OCI-LY1 (cell line): Measurements from ENCODE around the gene SPRN.

ENCODE experiments used
- EZH2 ChIP-seq: fragments of 200-600 bp; sonication (generic), shearing (Covaris generic); IDR thresholded peaks from 2 replicates; pipeline ENCODE4 v1.8.0; 2017; ENCODE audit warnings: borderline replicate concordance, mixed run types, mild to moderate bottlenecking, antibody characterized with exemption, low read length, moderate library complexity, mixed read lengths
- TF ChIP-seq, protein P1 (sequence below): fragments of 200-600 bp; sonication (generic), shearing (Covaris generic); IDR thresholded peaks from 2 replicates; pipeline ENCODE4 v1.5.1; 2017; ENCODE audit warnings: mild to moderate bottlenecking, antibody characterized with exemption, low read length, moderate library complexity, mixed read lengths

DNA sequence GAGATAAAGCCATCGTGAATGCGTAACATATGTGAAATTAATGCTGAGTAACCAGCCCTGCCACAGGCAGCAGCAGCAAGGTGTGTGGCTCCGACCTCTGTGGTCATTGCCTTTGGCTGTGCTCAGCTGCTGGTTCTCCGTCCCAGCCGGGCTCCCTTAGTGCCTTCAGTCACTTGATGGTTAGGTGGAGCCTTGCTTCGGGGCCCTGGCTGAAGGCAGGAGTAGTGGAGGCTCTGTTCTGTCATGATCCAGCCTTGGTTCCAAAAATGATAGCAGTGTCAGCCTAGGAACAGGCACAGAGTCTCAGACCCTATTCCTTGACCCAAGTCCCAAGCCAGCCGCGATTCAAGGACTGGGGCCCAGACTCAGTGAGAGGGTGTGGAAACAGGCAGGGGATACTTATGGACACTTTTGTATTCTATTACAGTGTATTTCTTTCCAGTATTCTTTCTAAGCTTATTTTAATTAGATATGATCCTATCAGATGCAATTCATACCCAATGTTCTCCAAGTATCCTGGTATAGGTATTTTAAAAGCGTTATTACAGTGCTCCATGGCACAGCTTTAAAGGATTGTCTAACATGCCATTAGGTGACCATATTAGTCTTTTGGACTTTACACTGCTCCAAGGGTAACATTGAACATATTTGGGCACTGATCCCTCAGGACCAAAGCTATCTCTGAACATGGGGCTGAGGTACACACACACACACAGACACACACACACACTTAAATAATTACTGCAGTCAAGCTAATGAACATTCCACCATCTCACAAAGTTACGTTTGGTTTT, 38.3 kb upstream of the SPRN start:
- TF ChIP-seq, protein P1, sequence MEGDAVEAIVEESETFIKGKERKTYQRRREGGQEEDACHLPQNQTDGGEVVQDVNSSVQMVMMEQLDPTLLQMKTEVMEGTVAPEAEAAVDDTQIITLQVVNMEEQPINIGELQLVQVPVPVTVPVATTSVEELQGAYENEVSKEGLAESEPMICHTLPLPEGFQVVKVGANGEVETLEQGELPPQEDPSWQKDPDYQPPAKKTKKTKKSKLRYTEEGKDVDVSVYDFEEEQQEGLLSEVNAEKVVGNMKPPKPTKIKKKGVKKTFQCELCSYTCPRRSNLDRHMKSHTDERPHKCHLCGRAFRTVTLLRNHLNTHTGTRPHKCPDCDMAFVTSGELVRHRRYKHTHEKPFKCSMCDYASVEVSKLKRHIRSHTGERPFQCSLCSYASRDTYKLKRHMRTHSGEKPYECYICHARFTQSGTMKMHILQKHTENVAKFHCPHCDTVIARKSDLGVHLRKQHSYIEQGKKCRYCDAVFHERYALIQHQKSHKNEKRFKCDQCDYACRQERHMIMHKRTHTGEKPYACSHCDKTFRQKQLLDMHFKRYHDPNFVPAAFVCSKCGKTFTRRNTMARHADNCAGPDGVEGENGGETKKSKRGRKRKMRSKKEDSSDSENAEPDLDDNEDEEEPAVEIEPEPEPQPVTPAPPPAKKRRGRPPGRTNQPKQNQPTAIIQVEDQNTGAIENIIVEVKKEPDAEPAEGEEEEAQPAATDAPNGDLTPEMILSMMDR: no peak
- no peak for TF ChIP-seq EZH2
